Measurements from ENCODE around the gene C1QTNF8.

- TF ChIP-seq CTCF (IDR thresholded peaks at IDR 0.05) (no peak), EZH2phosphoT487 (IDR thresholded peaks at IDR 0.05) (no peak)
Measured at GRCh38 chr16:1078579-1079021, 17.4 kb downstream of the C1QTNF8 start.

All from neural progenitor cell (in vitro differentiated cells).